Measurements from ENCODE around the gene ZDHHC22. TPM values are rescaled to one million over a fixed set of nuclear protein-coding genes. Genes with fewer than 3 reads are reported as not detected.

ZDHHC22 gene
- total RNA-seq, 4 donors from 2014 or later = not detected

DNA sequence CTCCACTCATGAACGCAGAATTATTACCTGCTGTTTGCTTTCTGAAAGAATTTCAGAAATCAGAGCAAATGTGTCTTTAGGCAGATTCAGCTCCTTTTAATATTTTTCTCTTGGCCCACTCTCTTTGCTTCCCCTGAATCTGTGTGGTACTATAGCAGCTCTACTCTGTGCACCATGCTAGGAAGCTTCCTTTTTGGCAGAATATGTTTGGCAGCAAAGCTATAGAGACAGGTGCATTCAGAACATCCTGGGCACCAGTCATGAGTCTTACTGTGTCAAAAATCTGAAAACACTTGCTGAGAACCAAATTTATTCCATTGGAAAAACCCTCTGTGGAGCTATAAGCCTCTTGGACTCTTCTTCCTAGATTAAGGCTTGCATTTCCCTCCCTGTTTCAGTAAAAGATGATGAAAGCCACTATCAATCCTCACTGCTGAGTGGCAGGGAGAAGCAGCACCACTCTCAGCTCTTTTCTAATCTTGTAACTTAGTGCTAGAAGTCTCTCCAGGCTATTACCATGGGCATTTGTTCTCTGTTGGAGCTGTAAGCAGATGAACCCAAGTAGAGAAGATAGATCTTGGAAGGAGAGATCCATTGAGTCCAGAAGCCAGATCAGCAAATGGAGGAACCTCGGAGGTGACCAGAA, 25.3 kb downstream of the ZDHHC22 start:
- Histone ChIP-seq H3K4me3 (no peak overlapping the region), H3K9me3 (no peaks in the 10 kb centered on the region), H3K27me3 (no peaks in the 10 kb centered on the region), H3K4me1 (peaks cover 0 to 33% (median 19%) of the 10 kb centered on the region in 4 donors), H3K36me3 (peaks cover 11 to 65% (median 11%) of the 10 kb centered on the region in 3 donors), H3K27ac (no peak overlapping the region)
- TF ChIP-seq POLR2A (IDR thresholded peaks at IDR 0.05) (no peak), EP300 (IDR thresholded peaks at IDR 0.05) (no peak)
- TF ChIP-seq, protein P1, sequence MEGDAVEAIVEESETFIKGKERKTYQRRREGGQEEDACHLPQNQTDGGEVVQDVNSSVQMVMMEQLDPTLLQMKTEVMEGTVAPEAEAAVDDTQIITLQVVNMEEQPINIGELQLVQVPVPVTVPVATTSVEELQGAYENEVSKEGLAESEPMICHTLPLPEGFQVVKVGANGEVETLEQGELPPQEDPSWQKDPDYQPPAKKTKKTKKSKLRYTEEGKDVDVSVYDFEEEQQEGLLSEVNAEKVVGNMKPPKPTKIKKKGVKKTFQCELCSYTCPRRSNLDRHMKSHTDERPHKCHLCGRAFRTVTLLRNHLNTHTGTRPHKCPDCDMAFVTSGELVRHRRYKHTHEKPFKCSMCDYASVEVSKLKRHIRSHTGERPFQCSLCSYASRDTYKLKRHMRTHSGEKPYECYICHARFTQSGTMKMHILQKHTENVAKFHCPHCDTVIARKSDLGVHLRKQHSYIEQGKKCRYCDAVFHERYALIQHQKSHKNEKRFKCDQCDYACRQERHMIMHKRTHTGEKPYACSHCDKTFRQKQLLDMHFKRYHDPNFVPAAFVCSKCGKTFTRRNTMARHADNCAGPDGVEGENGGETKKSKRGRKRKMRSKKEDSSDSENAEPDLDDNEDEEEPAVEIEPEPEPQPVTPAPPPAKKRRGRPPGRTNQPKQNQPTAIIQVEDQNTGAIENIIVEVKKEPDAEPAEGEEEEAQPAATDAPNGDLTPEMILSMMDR (IDR thresholded peaks at IDR 0.05) = no peak
- no peak for DNase-seq (ENCODE audit: low spot score in 2 of 2)
- WGBS, 2 donors = 92 to 94% methylated on average over 2 of the region's 2 CpGs

- Histone ChIP-seq H3K27ac (peak overlapping the region in 2 of 4 donors; percentile 99 to 100), H3K9me3 (no peaks in the 10 kb centered on the region), H3K4me1 (peaks cover 0 to 37% (median 21%) of the 10 kb centered on the region in 4 donors), H3K36me3 (peaks cover 11 to 72% (median 11%) of the 10 kb centered on the region in 3 donors), H3K27me3 (no peaks in the 10 kb centered on the region), H3K4me3 (no peak overlapping the region)
- 92 to 93% methylated on average over 4 of the region's 4 CpGs for WGBS, 2 donors
- DNase-seq (ENCODE audit: low spot score in 2 of 2) = no peak
- TF ChIP-seq EP300 (IDR thresholded peaks at IDR 0.05) (no peak), POLR2A (IDR thresholded peaks at IDR 0.05) (no peak)
- TF ChIP-seq, protein P1 (IDR thresholded peaks at IDR 0.05) = no peak
These were observed 27.0 kb downstream of the ZDHHC22 start for GRCh38 chr14:77114609-77115008.

GRCh38 chr14:77113644-77114043, 27.9 kb downstream of the ZDHHC22 start:
- H3K4me1 ChIP-seq = peaks cover 0 to 47% (median 23%) of the 10 kb centered on the region in 4 donors
- H3K9me3 ChIP-seq = no peaks in the 10 kb centered on the region
- H3K4me3 ChIP-seq = no peak overlapping the region
- no peak for DNase-seq (ENCODE audit: low spot score in 2 of 2)
- H3K27me3 ChIP-seq = no peaks in the 10 kb centered on the region
- TF ChIP-seq, protein P1 (IDR thresholded peaks at IDR 0.05) = no peak
- no peak for TF ChIP-seq EP300 (IDR thresholded peaks at IDR 0.05)
- TF ChIP-seq POLR2A (IDR thresholded peaks at IDR 0.05) = no peak
- WGBS, 2 donors = 81 to 89% methylated on average over 11 of the region's 11 CpGs
- H3K36me3 ChIP-seq = peaks cover 11 to 65% (median 11%) of the 10 kb centered on the region in 3 donors
- H3K27ac ChIP-seq = peak overlapping the region in 2 of 4 donors; percentile 99 to 100

- TF ChIP-seq, protein P1 (IDR thresholded peaks at IDR 0.05) = no peak
- TF ChIP-seq EP300 (IDR thresholded peaks at IDR 0.05) = peak in 1 of 2 donors; percentile 91
- peak; percentile 12 to 35 for TF ChIP-seq POLR2A (IDR thresholded peaks at IDR 0.05)
- Histone ChIP-seq H3K9me3 (no peaks in the 10 kb centered on the region), H3K27me3 (no peaks in the 10 kb centered on the region), H3K27ac (peak overlapping the region; percentile 58 to 100 (median 84)), H3K36me3 (peaks cover 11 to 65% (median 11%) of the 10 kb centered on the region in 3 donors), H3K4me1 (peaks cover 0 to 73% (median 30%) of the 10 kb centered on the region in 4 donors), H3K4me3 (peak overlapping the region in 1 of 4 donors; percentile 5)
- DNase-seq (ENCODE audit: low spot score in 2 of 2) = no peak
- WGBS, 2 donors = 21 to 29% methylated on average over 5 of the region's 5 CpGs
These were observed 30.6 kb downstream of the ZDHHC22 start for GRCh38 chr14:77111021-77111420.

- H3K4me3 ChIP-seq = no peak overlapping the region
- TF ChIP-seq EP300 (IDR thresholded peaks at IDR 0.05) (no peak), POLR2A (IDR thresholded peaks at IDR 0.05) (no peak)
- TF ChIP-seq, protein P1 (IDR thresholded peaks at IDR 0.05) = no peak
- H3K27ac ChIP-seq = peak overlapping the region; percentile 58 to 100 (median 84)
- no peaks in the 10 kb centered on the region for H3K9me3 ChIP-seq
- no peaks in the 10 kb centered on the region for H3K27me3 ChIP-seq
- no peak for DNase-seq (ENCODE audit: low spot score in 2 of 2)
- H3K4me1 ChIP-seq = peaks cover 0 to 80% (median 32%) of the 10 kb centered on the region in 4 donors
- peaks cover 11 to 63% (median 11%) of the 10 kb centered on the region in 3 donors for H3K36me3 ChIP-seq
- WGBS, 2 donors = 69 to 75% methylated on average over 1 of the region's 1 CpG
These were observed 31.3 kb downstream of the ZDHHC22 start for GRCh38 chr14:77110286-77110685.
